Gastrocnemius medialis (tissue), 4 donors: Measurements from ENCODE around the gene UROC1. TPM values are rescaled to one million over a fixed set of nuclear protein-coding genes. Genes with fewer than 3 reads are reported as not detected.
A peak's percentile ranks its signal among the peaks of the same experiment; 100 is the strongest.

Experiments used
- ATAC-seq, 2 donors: fragments of 150-250 bp; one replicate each; pipeline ENCODE4 v1.9.1; 2016
- DNase-seq, 2 donors: peaks; one replicate each; pipeline ENCODE4 v3.0.0-alpha.2; 2019
- H3K27ac ChIP-seq, 4 donors: fragments of 200-600 bp; sonication (generic); 1 replicate in 1 of 4; 2 replicates in 3 of 4; pipeline ENCODE4 v1.5.1; 2016 to 2018; ENCODE audit warnings: mild to moderate bottlenecking in 2 of 4, moderate library complexity in 1 of 4
- H3K27me3 ChIP-seq, 3 donors: fragments of 200-600 bp; sonication (generic) in 2 of 3; 1 replicate in 1 of 3; 2 replicates in 2 of 3; pipeline versions ENCODE4 v1.5.1 to v1.6.0; 2016 to 2019; ENCODE audit warnings: mild to moderate bottlenecking in 1 of 3, moderate library complexity in 1 of 3
- H3K36me3 ChIP-seq, 2 donors: fragments of 200-600 bp; sonication (generic) in 1 of 2; one replicate each; pipeline ENCODE4 v1.5.1; 2017 to 2018
- H3K4me1 ChIP-seq, 2 donors: fragments of 200-600 bp; sonication (generic) in 1 of 2; one replicate each; pipeline ENCODE4 v1.5.1; 2016 to 2017; ENCODE audit warnings: mild to moderate bottlenecking in 2 of 2
- H3K4me3 ChIP-seq, 4 donors: fragments of 200-600 bp; sonication (generic) in 3 of 4; 1 replicate in 1 of 4; 2 replicates in 3 of 4; pipeline ENCODE4 v1.5.1; 2016 to 2019; ENCODE audit warnings: mild to moderate bottlenecking in 2 of 4
- H3K9me3 ChIP-seq, 3 donors: fragments of 200-600 bp; sonication (generic) in 2 of 3; 1 replicate in 1 of 3; 2 replicates in 2 of 3; pipeline ENCODE4 v1.5.1; 2016 to 2019
- POLR2A ChIP-seq, 2 donors: fragments of 450-650 bp; IDR thresholded peaks; one replicate each; pipeline ENCODE4 v1.6.1; 2017; ENCODE audit warnings: antibody characterized with exemption in 2 of 2, mild to moderate bottlenecking in 2 of 2, moderate library complexity in 2 of 2
- in situ Hi-C, 4 donors: fragments of 200-750 bp; cut with MboI; loops; one replicate each; pipeline versions ENCODE4 v1.15.0 to v1.8.0; 2017; ENCODE audit warnings: low sequenced_read_pairs in 4 of 4
- intact Hi-C: fragments of 100-400 bp; cut with DNase I; formaldehyde crosslinking; loops from one replicate; pipeline ENCODE4 v1.15.1; 2023; ENCODE audit warnings: low total_unique reads
- total RNA-seq, 4 donors: library from RNA; depleted of rRNA; stranded (reverse); fragments of >200 nt; gene quantifications; one replicate each; pipeline versions ENCODE4 v1.1.0 to v1.2.3, GENCODE V29; 2016
- TF ChIP-seq, protein P1 (sequence below), 5 experiments: fragments of 450-650 bp in 3 of 5; fragments of 200-600 bp in 2 of 5; sonication (generic) in 2 of 5; IDR thresholded peaks in 4 of 5; conservative IDR thresholded peaks in 1 of 5; 1 replicate in 4 of 5; 2 replicates in 1 of 5; pipeline ENCODE4 v1.5.1; 2016 to 2019; ENCODE audit warnings: antibody characterized with exemption in 5 of 5, mild to moderate bottlenecking in 3 of 5, moderate library complexity in 3 of 5

The UROC1 gene
- total RNA-seq, 4 donors from 2014 or later = 0.07 to 0.36 TPM; not detected in 2

DNA sequence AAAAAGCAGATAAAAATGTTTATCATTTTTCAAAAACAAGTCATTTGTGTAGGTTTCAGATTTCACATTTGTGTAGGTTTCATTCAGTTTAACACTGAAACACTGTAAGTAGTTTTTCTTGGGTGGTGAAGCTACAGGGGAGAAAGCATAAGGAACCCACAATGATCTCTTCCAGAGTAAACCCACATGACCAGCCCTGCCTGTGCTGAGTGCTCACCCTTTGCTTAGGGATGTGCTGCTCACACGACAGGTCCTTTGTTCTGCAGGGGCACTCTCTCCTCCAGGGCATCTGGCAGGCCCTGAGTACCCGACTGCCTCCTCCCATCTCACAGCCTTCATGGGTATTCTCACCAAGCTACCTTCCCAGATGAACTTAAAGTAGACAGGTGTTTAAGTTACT, 70.8 kb downstream of the UROC1 start:
- ATAC-seq (no peak), DNase-seq (no peak)
- Histone ChIP-seq H3K27ac (no peak overlapping the region), H3K27me3 (no peaks in the 10 kb centered on the region), H3K4me3 (no peak overlapping the region), H3K9me3 (no peaks in the 10 kb centered on the region), H3K36me3 (peaks cover 0 to 35% of the 10 kb centered on the region in 2 donors), H3K4me1 (peaks cover 15 to 26% of the 10 kb centered on the region in 2 donors)
- intact Hi-C loops (no loop called here), in situ Hi-C loops (no loop called here)
- TF ChIP-seq POLR2A (IDR thresholded peaks at IDR 0.05) = no peak
- TF ChIP-seq, protein P1, sequence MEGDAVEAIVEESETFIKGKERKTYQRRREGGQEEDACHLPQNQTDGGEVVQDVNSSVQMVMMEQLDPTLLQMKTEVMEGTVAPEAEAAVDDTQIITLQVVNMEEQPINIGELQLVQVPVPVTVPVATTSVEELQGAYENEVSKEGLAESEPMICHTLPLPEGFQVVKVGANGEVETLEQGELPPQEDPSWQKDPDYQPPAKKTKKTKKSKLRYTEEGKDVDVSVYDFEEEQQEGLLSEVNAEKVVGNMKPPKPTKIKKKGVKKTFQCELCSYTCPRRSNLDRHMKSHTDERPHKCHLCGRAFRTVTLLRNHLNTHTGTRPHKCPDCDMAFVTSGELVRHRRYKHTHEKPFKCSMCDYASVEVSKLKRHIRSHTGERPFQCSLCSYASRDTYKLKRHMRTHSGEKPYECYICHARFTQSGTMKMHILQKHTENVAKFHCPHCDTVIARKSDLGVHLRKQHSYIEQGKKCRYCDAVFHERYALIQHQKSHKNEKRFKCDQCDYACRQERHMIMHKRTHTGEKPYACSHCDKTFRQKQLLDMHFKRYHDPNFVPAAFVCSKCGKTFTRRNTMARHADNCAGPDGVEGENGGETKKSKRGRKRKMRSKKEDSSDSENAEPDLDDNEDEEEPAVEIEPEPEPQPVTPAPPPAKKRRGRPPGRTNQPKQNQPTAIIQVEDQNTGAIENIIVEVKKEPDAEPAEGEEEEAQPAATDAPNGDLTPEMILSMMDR (IDR thresholded peaks at IDR 0.05 in 4 of 5, conservative IDR thresholded peaks at IDR 0.05 in 1 of 5) = no peak

DNA sequence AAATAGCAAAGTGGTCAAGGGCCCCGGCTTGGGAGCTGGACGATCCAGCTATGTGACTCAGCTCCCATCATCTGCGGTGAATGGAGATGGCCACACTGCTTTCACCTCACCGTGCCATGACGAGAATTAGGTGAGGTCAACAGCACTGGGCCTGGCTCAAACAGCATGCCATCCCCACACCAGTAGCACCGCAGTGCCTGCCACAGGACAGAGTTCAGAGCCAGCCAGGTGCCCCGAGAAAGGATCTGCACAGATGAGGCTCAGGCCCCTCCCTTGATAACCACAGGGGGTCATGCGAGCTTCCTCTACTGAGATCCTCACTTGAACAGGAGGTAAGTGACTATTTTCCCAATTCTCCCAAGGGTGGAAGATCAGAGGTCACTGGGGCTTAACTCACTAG, 71.3 kb downstream of the UROC1 start:
- ATAC-seq = no peak
- no peak for TF ChIP-seq POLR2A (IDR thresholded peaks at IDR 0.05)
- TF ChIP-seq, protein P1 (IDR thresholded peaks at IDR 0.05 in 4 of 5, conservative IDR thresholded peaks at IDR 0.05 in 1 of 5) = no peak
- Histone ChIP-seq H3K9me3 (no peaks in the 10 kb centered on the region), H3K4me1 (peaks cover 15 to 28% of the 10 kb centered on the region in 2 donors), H3K27ac (no peak overlapping the region), H3K27me3 (no peaks in the 10 kb centered on the region), H3K36me3 (peaks cover 0 to 36% of the 10 kb centered on the region in 2 donors), H3K4me3 (no peak overlapping the region)
- DNase-seq = no peak
- intact Hi-C loops = no loop called here
- in situ Hi-C loops = no loop called here

DNA sequence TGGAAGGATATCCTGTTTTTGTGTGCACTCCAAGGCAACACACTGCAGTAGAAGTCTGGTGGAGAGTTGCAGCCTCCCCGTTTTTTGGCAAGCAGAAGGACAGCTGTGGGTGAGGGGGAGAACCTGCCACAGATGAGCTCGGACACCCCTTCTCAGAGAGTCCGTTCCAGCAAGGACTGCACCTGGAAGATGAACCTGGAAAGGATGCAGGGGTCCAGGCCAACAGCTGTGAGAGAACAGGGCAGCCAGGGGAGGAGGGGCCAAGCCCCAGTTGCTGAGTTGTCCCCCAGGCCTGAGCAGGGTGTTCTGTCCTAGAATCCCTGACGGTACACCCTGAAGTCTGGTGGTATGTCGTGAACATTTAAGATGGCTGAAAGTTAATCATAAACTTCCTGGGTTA, 72.1 kb downstream of the UROC1 start:
- DNase-seq (no peak), ATAC-seq (peak in 1 of 2 donors; percentile 16)
- Histone ChIP-seq H3K4me3 (no peak overlapping the region), H3K27ac (no peak overlapping the region), H3K4me1 (peaks cover 15 to 28% of the 10 kb centered on the region in 2 donors), H3K9me3 (no peaks in the 10 kb centered on the region), H3K27me3 (no peaks in the 10 kb centered on the region), H3K36me3 (peaks cover 0 to 29% of the 10 kb centered on the region in 2 donors)
- intact Hi-C loops (no loop called here), in situ Hi-C loops (no loop called here)
- TF ChIP-seq POLR2A (IDR thresholded peaks at IDR 0.05) = no peak

DNA sequence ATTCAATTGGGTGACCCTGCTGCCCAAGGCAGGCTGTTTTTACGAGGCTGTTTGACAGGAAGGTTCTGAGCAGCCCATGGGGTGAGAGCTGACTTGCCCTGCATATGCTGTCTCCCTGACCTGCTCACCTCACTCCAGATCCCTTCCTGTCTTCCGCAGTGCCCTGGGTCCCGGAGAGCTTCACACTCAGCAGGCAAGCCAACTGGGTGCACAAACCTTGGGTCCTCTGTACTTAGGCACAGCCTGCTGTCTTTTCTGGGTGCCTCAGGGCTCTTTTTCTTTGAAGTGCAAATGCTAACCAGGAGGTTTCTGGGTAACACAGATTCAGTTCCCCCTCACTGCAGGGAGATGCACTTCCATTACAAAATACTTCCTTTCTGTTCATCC, 74.7 kb downstream of the UROC1 start:
- no peak for DNase-seq
- TF ChIP-seq, protein P1 (IDR thresholded peaks at IDR 0.05 in 4 of 5, conservative IDR thresholded peaks at IDR 0.05 in 1 of 5) = no peak
- no peak for TF ChIP-seq POLR2A (IDR thresholded peaks at IDR 0.05)
- no peaks in the 10 kb centered on the region for H3K9me3 ChIP-seq
- in situ Hi-C loops = no loop called here
- intact Hi-C loops = no loop called here
- peaks cover 9 to 22% of the 10 kb centered on the region in 2 donors for H3K4me1 ChIP-seq
- no peak for ATAC-seq
- H3K27ac ChIP-seq = no peak overlapping the region
- H3K27me3 ChIP-seq = no peaks in the 10 kb centered on the region
- peaks cover 0 to 31% of the 10 kb centered on the region in 2 donors for H3K36me3 ChIP-seq
- H3K4me3 ChIP-seq = no peak overlapping the region

DNA sequence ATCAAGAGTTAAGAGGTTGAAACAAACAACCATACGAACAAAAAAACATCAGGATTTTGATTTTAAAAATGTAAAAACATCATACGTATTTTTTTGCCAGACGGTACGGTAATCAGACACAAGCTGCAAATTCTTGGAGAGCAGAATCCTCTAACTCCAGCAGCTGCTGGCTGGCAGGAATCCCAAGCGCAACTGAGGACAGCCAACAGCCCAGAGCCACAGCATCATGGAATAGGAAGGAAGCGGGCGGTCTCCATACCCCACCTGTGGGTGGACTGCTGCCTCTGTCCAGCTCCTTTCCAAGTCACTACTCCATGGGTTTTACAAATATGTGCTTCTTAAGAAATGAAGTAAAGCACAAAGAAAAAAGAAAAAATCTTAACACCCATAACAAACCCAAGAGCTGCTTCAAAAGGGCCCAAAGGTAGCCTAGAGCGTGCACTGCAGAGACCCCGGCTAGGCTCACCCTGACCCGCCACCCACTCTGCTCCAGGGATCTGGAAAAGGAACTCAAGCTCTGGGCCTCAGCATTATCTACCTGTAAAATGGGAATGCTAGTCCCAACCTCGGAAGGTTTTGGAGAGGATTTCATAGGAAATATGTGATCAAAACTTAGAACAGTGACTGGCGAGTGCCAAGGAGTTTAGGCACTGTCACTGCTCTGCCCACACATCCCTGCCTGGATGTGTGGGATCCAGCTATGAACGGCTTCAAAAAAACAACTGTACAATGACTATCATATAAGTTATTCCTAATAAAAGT, 75.3 kb downstream of the UROC1 start:
- ATAC-seq = no peak
- intact Hi-C loops = no loop called here
- Histone ChIP-seq H3K27ac (no peak overlapping the region), H3K4me1 (peaks cover 4 to 21% of the 10 kb centered on the region in 2 donors), H3K36me3 (peaks cover 0 to 33% of the 10 kb centered on the region in 2 donors), H3K27me3 (no peaks in the 10 kb centered on the region), H3K4me3 (no peak overlapping the region), H3K9me3 (no peaks in the 10 kb centered on the region)
- TF ChIP-seq POLR2A (IDR thresholded peaks at IDR 0.05) = no peak
- in situ Hi-C loops = no loop called here
- no peak for DNase-seq
